PC-3 (cell line): ENCODE measurements around the gene C15orf40. TPM values are rescaled to one million over a fixed set of nuclear protein-coding genes. Genes with fewer than 3 reads are reported as not detected.
A peak's percentile ranks its signal among the peaks of the same experiment; 100 is the strongest.

Experiments used
- ATAC-seq: fragments of 200-7000 bp; cut with Tn5 transposase; 2 replicates; pipeline ENCODE4 v1.9.1; 2020; ENCODE audit warnings: mild to moderate bottlenecking, moderate library complexity
- BruUV-seq: library from RNA; stranded (reverse); fragments of 400-500 nt; replicated peaks from 2 replicates; lab custom pipeline; 2021; lab: Mats Ljungman, UMichigan
- CTCF ChIA-PET: fragments of 300-600 bp; sonication (Branson Sonifier 250); formaldehyde crosslinking; loops from one replicate; lab custom pipeline; 2022; ENCODE audit warnings: antibody characterized with exemption; lab: Charles Lee
- POLR2A ChIA-PET: fragments of 300-600 bp; sonication (Branson Sonifier 250); formaldehyde crosslinking; loops from one replicate; lab custom pipeline; 2022; ENCODE audit warnings: antibody characterized with exemption; ENCODE audit not compliant: unreplicated experiment; lab: Charles Lee
- DNase-seq: peaks from one replicate; pipeline ENCODE4 v3.0.0-alpha.2; 2015
- H2AFZ ChIP-seq: fragments of 300-600 bp; sonication (generic); 2 replicates; pipeline ENCODE4 v1.6.0; 2016; ENCODE audit warnings: antibody characterized with exemption, low read length
- H3F3A ChIP-seq: fragments of 300-600 bp; sonication (generic); one replicate; pipeline ENCODE4 v1.6.0; 2017; ENCODE audit warnings: antibody characterized with exemption, low read length, control low read depth, mild to moderate bottlenecking; ENCODE audit not compliant: unreplicated experiment
- H3K27ac ChIP-seq: fragments of 300-600 bp; sonication (generic); 2 replicates; pipeline ENCODE4 v1.5.1; 2016; ENCODE audit warnings: mild to moderate bottlenecking, low read length
- H3K27me3 ChIP-seq: fragments of 300-600 bp; sonication (generic); 2 replicates; pipeline ENCODE4 v1.6.1; 2016; ENCODE audit warnings: low read length, mixed read lengths
- H3K36me3 ChIP-seq: fragments of 300-600 bp; sonication (generic); 2 replicates; pipeline ENCODE4 v1.6.1; 2016; ENCODE audit warnings: low read depth, mixed run types, low read length, mixed read lengths
- H3K4me1 ChIP-seq: fragments of 300-600 bp; sonication (generic); 2 replicates; pipeline ENCODE4 v1.5.1; 2016; ENCODE audit warnings: low read length; ENCODE audit not compliant: insufficient read depth
- H3K4me2 ChIP-seq: fragments of 300-600 bp; sonication (generic); 2 replicates; pipeline ENCODE4 v1.6.0; 2016; ENCODE audit warnings: low read length
- H3K4me3 ChIP-seq: fragments of 300-600 bp; sonication (generic); 2 replicates; pipeline ENCODE4 v1.5.1; 2016; ENCODE audit warnings: mild to moderate bottlenecking, low read length, mixed read lengths
- H3K79me2 ChIP-seq: fragments of 300-600 bp; sonication (generic); 2 replicates; pipeline ENCODE4 v1.6.1; 2017; ENCODE audit warnings: low read length, mixed read lengths
- H3K9ac ChIP-seq: fragments of 300-600 bp; sonication (generic); 2 replicates; pipeline ENCODE4 v1.6.0; 2016; ENCODE audit warnings: mild to moderate bottlenecking, low read length
- H3K9me2 ChIP-seq: fragments of 300-600 bp; sonication (generic); replicated peaks from 2 replicates; pipeline ENCODE4 v1.6.1; 2016; ENCODE audit warnings: mixed run types, low read length, mixed read lengths
- H3K9me3 ChIP-seq: fragments of 300-600 bp; sonication (generic); 2 replicates; pipeline ENCODE4 v1.6.1; 2016; ENCODE audit warnings: low read length, mixed read lengths
- H4K20me1 ChIP-seq: fragments of 300-600 bp; sonication (generic); 2 replicates; pipeline ENCODE4 v1.6.1; 2016; ENCODE audit warnings: low read length, mixed read lengths
- EZH2 ChIP-seq: fragments of 300-600 bp; sonication (generic); IDR thresholded peaks from one replicate; pipeline ENCODE4 v1.6.1; 2017; ENCODE audit warnings: antibody characterized with exemption, mild to moderate bottlenecking, low read length; ENCODE audit not compliant: unreplicated experiment
- EZH2phosphoT487 ChIP-seq: fragments of 300-600 bp; sonication (generic); IDR thresholded peaks from 2 replicates; pipeline ENCODE4 v1.6.1; 2018; ENCODE audit warnings: mild to moderate bottlenecking, antibody characterized with exemption, low read length, borderline replicate concordance
- intact Hi-C: fragments of 100-400 bp; cut with micrococcal nuclease; formaldehyde crosslinking; loops from 2 replicates; pipeline ENCODE4 v1.9.0; 2023
- total RNA-seq: library from RNA; depleted of rRNA; stranded (reverse); fragments of >200 nt; gene quantifications from 2 replicates; pipeline ENCODE4 v1.2.3, GENCODE V29; 2014
- TF ChIP-seq, protein P1 (sequence below): fragments of 300-600 bp; sonication (generic); conservative IDR thresholded peaks from 2 replicates; pipeline ENCODE4 v1.5.1; 2017; ENCODE audit warnings: antibody characterized with exemption, low read depth, mild to moderate bottlenecking, low read length

The C15orf40 gene
- total RNA-seq, 1 experiment from 2014 or later: 25.8 TPM

- Histone ChIP-seq H4K20me1 (no peaks in the 10 kb centered on the region), H3K4me1 (no peaks in the 10 kb centered on the region), H2AFZ (peak overlapping the region; percentile 63), H3K9ac (peak overlapping the region; percentile 37; the same call in 1 of the 2 replicates), H3K4me2 (peak overlapping the region; percentile 81), H3F3A (no peaks in the 10 kb centered on the region), H3K4me3 (peak overlapping the region; percentile 56), H3K79me2 (no peaks in the 10 kb centered on the region), H3K9me2 (no peaks in the 10 kb centered on the region), H3K27ac (no peak overlapping the region), H3K27me3 (no peaks in the 10 kb centered on the region), H3K36me3 (peaks cover 4% of the 10 kb centered on the region; the same call in 1 of the 2 replicates), H3K9me3 (no peaks in the 10 kb centered on the region)
- ChIA-PET CTCF (no interaction called here), POLR2A (no interaction called here)
- TF ChIP-seq EZH2phosphoT487: no peak
- TF ChIP-seq, protein P1, sequence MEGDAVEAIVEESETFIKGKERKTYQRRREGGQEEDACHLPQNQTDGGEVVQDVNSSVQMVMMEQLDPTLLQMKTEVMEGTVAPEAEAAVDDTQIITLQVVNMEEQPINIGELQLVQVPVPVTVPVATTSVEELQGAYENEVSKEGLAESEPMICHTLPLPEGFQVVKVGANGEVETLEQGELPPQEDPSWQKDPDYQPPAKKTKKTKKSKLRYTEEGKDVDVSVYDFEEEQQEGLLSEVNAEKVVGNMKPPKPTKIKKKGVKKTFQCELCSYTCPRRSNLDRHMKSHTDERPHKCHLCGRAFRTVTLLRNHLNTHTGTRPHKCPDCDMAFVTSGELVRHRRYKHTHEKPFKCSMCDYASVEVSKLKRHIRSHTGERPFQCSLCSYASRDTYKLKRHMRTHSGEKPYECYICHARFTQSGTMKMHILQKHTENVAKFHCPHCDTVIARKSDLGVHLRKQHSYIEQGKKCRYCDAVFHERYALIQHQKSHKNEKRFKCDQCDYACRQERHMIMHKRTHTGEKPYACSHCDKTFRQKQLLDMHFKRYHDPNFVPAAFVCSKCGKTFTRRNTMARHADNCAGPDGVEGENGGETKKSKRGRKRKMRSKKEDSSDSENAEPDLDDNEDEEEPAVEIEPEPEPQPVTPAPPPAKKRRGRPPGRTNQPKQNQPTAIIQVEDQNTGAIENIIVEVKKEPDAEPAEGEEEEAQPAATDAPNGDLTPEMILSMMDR: peak; percentile 79
- peak; percentile 75 for DNase-seq
- intact Hi-C loops: loop anchor here (1.0 kb wide), 2 partner anchors 151 to 168 kb away; no protein-coding TSS in a partner anchor
- ATAC-seq: peak; percentile 81
- no TSS peak for BruUV-seq
These were observed 11.4 kb downstream of the C15orf40 start for GRCh38 chr15:82999905-83000671.

DNA sequence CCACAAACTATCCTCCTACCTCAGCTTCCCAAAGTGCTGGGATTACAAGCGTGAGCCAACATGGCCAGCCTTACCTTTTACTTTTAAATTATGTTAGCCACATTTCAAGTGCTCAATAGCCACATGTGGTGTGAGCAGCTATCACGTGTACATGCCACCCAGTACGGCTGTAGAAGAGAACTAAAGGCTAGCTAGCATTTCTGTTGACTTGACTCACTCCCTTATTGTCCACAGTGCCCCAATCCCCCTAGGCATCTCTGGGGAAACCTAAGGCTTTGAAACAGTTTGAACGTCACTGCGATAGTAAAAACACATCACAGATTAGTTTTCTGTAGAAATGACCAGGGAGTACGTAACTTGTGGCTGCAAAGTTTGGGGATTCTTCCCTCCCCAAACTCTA lies 12.0 kb downstream of the C15orf40 start:
- Histone ChIP-seq H3K4me2 (no peak overlapping the region), H3K4me3 (no peak overlapping the region), H3K27ac (no peak overlapping the region), H3K27me3 (no peaks in the 10 kb centered on the region), H4K20me1 (no peaks in the 10 kb centered on the region), H3K9ac (no peak overlapping the region), H3K4me1 (no peaks in the 10 kb centered on the region), H2AFZ (no peak overlapping the region), H3F3A (no peaks in the 10 kb centered on the region), H3K9me3 (no peaks in the 10 kb centered on the region), H3K9me2 (no peaks in the 10 kb centered on the region), H3K36me3 (no peaks in the 10 kb centered on the region), H3K79me2 (no peaks in the 10 kb centered on the region)
- TF ChIP-seq, protein P1: no peak
- TF ChIP-seq EZH2phosphoT487 (no peak), EZH2 (no peak)
- CTCF ChIA-PET: no interaction called here
- POLR2A ChIA-PET: no interaction called here
- no TSS peak for BruUV-seq
- intact Hi-C loops: no loop called here
- no peak for DNase-seq
- ATAC-seq: no peak

- ChIA-PET CTCF (no interaction called here), POLR2A (interaction anchor here (0.6 kb wide), 1 partner anchor 80 kb away, joined by 5 read pairs; no protein-coding TSS in a partner anchor)
- Histone ChIP-seq H3K9me2 (no peaks in the 10 kb centered on the region), H3K4me2 (no peak overlapping the region), H3F3A (no peaks in the 10 kb centered on the region), H3K79me2 (no peaks in the 10 kb centered on the region), H3K9ac (no peak overlapping the region), H2AFZ (no peak overlapping the region), H3K27me3 (no peaks in the 10 kb centered on the region), H3K4me1 (no peaks in the 10 kb centered on the region), H4K20me1 (no peaks in the 10 kb centered on the region), H3K36me3 (no peaks in the 10 kb centered on the region; the same call in 1 of the 2 replicates), H3K4me3 (no peak overlapping the region), H3K27ac (no peak overlapping the region), H3K9me3 (no peaks in the 10 kb centered on the region)
- intact Hi-C loops: no loop called here
- ATAC-seq: no peak
- BruUV-seq: no TSS peak
- no peak for DNase-seq
- TF ChIP-seq EZH2phosphoT487 (no peak), EZH2 (no peak)
- TF ChIP-seq, protein P1: no peak
These were observed 15.5 kb downstream of the C15orf40 start for GRCh38 chr15:82995938-82996337.
